ENCODE data around the gene SPP1. TPM values are rescaled to one million over a fixed set of nuclear protein-coding genes. Genes with fewer than 3 reads are reported as not detected.

The SPP1 gene
- 0.10 TPM in 1 of 2 replicates, not detected in the other for total RNA-seq

DNA sequence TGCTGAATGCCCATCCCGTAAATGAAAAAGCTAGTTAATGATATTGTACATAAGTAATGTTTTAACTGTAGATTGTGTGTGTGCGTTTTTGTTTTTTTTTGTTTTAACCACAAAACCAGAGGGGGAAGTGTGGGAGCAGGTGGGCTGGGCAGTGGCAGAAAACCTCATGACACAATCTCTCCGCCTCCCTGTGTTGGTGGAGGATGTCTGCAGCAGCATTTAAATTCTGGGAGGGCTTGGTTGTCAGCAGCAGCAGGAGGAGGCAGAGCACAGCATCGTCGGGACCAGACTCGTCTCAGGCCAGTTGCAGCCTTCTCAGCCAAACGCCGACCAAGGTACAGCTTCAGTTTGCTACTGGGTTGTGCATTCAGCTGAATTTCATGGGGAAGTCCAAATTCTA lies at the start of gene SPP1:
TSS of gene SPP1 (plus strand) at position 249 of the 400 bp plus-strand sequence. CDS start 1,182 bp downstream, outside the sequence.

GRCh38 chr4:88007304-88008121 lies 32.0 kb downstream of the SPP1 start, which contains the start of gene PKD2:
Gene PKD2 (plus strand): TSS chr4:88007635. CDS start chr4:88007734, 99 bp downstream.

Small RNAs within 50 kb of the gene (small RNA-seq; reads per million reads assigned to genes)
- 1.0 reads per million, percentile 60 among the genes with 10 or more reads in this experiment for gene RNU1-36P

Other genes starting within 250 kb of the SPP1 start
- not detected in 2 replicates for gene IBSP, start 176.2 kb upstream of the SPP1 start, total RNA-seq
- gene MEPE, start 142.7 kb upstream of the SPP1 start, total RNA-seq, result not detected in 2 replicates
- 26.5 and 35.3 TPM in 2 replicates for gene PKD2, start 31.9 kb downstream of the SPP1 start, total RNA-seq
- 36.7 and 40.2 TPM in 2 replicates for gene ABCG2, start 182.9 kb downstream of the SPP1 start, total RNA-seq